HEK293 (cell line): ENCODE data around the gene JAZF1.

ENCODE experiments used
- CTCF ChIA-PET: fragments of 350-600 bp; formaldehyde crosslinking; extraction: SDS; loops from one replicate; lab custom pipeline; 2021; ENCODE audit warnings: antibody characterized with exemption; lab: Yijun Ruan, JAX
- POLR2A ChIA-PET: fragments of 300-600 bp; formaldehyde crosslinking; extraction: SDS; loops from one replicate; lab custom pipeline; 2020; ENCODE audit warnings: antibody characterized with exemption, inconsistent platforms; lab: Yijun Ruan, JAX
- H3K27ac ChIP-seq: fragments of 200-500 bp; sonication (Bioruptor generic); 2 replicates; pipeline ENCODE4 v1.5.1; 2014; ENCODE audit warnings: low read depth, low read length, control low read depth, inconsistent platforms; ENCODE audit errors: extremely low read depth
- H3K36me3 ChIP-seq, 2 experiments: fragments of 200-500 bp in 1 of 2; sonication (Bioruptor generic) in 1 of 2; 1 replicate in 1 of 2; 2 replicates in 1 of 2; pipeline ENCODE4 v1.5.1; 2014 to 2017; ENCODE audit warnings: inconsistent platforms in 2 of 2, low read length in 2 of 2; ENCODE audit not compliant: control insufficient read depth in 2 of 2, insufficient read depth in 1 of 2
- H3K4me1 ChIP-seq: fragments of 200-500 bp; sonication (Bioruptor generic); 2 replicates; pipeline ENCODE4 v1.5.1; 2014; ENCODE audit warnings: mild to moderate bottlenecking, low read length, inconsistent platforms; ENCODE audit not compliant: control insufficient read depth, insufficient read depth
- H3K4me3 ChIP-seq: 2 replicates; pipeline ENCODE4 v1.5.1; 2011; ENCODE audit warnings: low read depth, mild to moderate bottlenecking, control low read depth, low read length, moderate library complexity
- H3K9me3 ChIP-seq: fragments of 200-500 bp; sonication (Bioruptor generic); 2 replicates; pipeline ENCODE4 v1.5.1; 2014; ENCODE audit warnings: low read depth, low read length, inconsistent platforms; ENCODE audit not compliant: control insufficient read depth, insufficient read depth
- OVOL3 ChIP-seq: fragments of 450-650 bp; formaldehyde crosslinking; IDR thresholded peaks from 2 replicates; pipeline ENCODE4 v1.5.1; 2016; ENCODE audit warnings: missing biosample characterization, missing genetic modification characterization
- ZNF146 ChIP-seq: fragments of 450-650 bp; formaldehyde crosslinking; IDR thresholded peaks from 2 replicates; pipeline ENCODE4 v1.5.1; 2016; ENCODE audit warnings: missing biosample characterization, missing genetic modification characterization
- ZNF174 ChIP-seq: fragments of 450-650 bp; formaldehyde crosslinking; IDR thresholded peaks from 2 replicates; pipeline ENCODE4 v1.5.0; 2017; ENCODE audit warnings: missing biosample characterization, mild to moderate bottlenecking, missing genetic modification characterization
- ZNF311 ChIP-seq: fragments of 450-650 bp; formaldehyde crosslinking; IDR thresholded peaks from 2 replicates; pipeline ENCODE4 v1.5.1; 2017; ENCODE audit warnings: missing biosample characterization, missing genetic modification characterization, borderline replicate concordance
- ZNF48 ChIP-seq: fragments of 450-650 bp; formaldehyde crosslinking; IDR thresholded peaks from 2 replicates; pipeline ENCODE4 v1.5.1; 2016; ENCODE audit warnings: missing biosample characterization, missing genetic modification characterization
- ZNF544 ChIP-seq: fragments of 450-650 bp; formaldehyde crosslinking; IDR thresholded peaks from 2 replicates; pipeline ENCODE4 v1.5.0; 2017; ENCODE audit warnings: missing biosample characterization, missing genetic modification characterization
- ZNF561 ChIP-seq: fragments of 450-650 bp; IDR thresholded peaks from 2 replicates; pipeline ENCODE4 v1.5.1; 2018; ENCODE audit warnings: missing biosample characterization, missing genetic modification characterization, borderline replicate concordance
- ZNF585B ChIP-seq: fragments of 450-650 bp; formaldehyde crosslinking; IDR thresholded peaks from 2 replicates; pipeline ENCODE4 v1.5.1; 2016; ENCODE audit warnings: missing biosample characterization, missing genetic modification characterization
- ZNF629 ChIP-seq: fragments of 450-650 bp; formaldehyde crosslinking; IDR thresholded peaks from 2 replicates; pipeline ENCODE4 v1.5.1; 2017; ENCODE audit warnings: missing biosample characterization, missing genetic modification characterization
- ZNF660 ChIP-seq: fragments of 450-650 bp; IDR thresholded peaks from 2 replicates; pipeline ENCODE4 v1.5.1; 2018; ENCODE audit warnings: missing biosample characterization, mild to moderate bottlenecking, missing genetic modification characterization
- ZNF701 ChIP-seq: fragments of 450-650 bp; formaldehyde crosslinking; IDR thresholded peaks from 2 replicates; pipeline ENCODE4 v1.5.1; 2016; ENCODE audit warnings: missing biosample characterization, missing genetic modification characterization
- ZNF791 ChIP-seq: fragments of 450-650 bp; formaldehyde crosslinking; IDR thresholded peaks from 2 replicates; pipeline ENCODE4 v1.5.1; 2016; ENCODE audit warnings: missing biosample characterization, missing genetic modification characterization
- TF ChIP-seq, protein P1 (sequence below): fragments of 450-650 bp; formaldehyde crosslinking; IDR thresholded peaks from 2 replicates; pipeline ENCODE4 v1.5.1; 2017; ENCODE audit warnings: missing biosample characterization, mild to moderate bottlenecking, missing genetic modification characterization, moderate library complexity
- TF ChIP-seq, protein P2 (sequence below): sonication (generic); formaldehyde crosslinking; IDR thresholded peaks from 2 replicates; pipeline ENCODE4 v1.8.1; 2022; ENCODE audit warnings: mild to moderate bottlenecking, moderate library complexity, missing genetic modification reagents
- TF ChIP-seq, protein P3 (sequence below): fragments of 450-650 bp; formaldehyde crosslinking; IDR thresholded peaks from 2 replicates; pipeline ENCODE4; 2016; ENCODE audit warnings: missing biosample characterization, missing genetic modification characterization
- TF ChIP-seq, protein P4 (sequence below): fragments of 450-650 bp; formaldehyde crosslinking; IDR thresholded peaks from 2 replicates; pipeline ENCODE4 v1.5.1; 2016; ENCODE audit warnings: missing biosample characterization, missing genetic modification characterization
- TF ChIP-seq, protein P5 (sequence below): fragments of 450-650 bp; formaldehyde crosslinking; IDR thresholded peaks from 2 replicates; pipeline ENCODE4 v1.5.1; 2016; ENCODE audit warnings: missing biosample characterization, missing genetic modification characterization
- TF ChIP-seq, protein P6 (sequence below): fragments of 450-650 bp; formaldehyde crosslinking; IDR thresholded peaks from 2 replicates; pipeline ENCODE4 v1.5.1; 2016; ENCODE audit warnings: missing biosample characterization, missing genetic modification characterization

The JAZF1 gene

DNA sequence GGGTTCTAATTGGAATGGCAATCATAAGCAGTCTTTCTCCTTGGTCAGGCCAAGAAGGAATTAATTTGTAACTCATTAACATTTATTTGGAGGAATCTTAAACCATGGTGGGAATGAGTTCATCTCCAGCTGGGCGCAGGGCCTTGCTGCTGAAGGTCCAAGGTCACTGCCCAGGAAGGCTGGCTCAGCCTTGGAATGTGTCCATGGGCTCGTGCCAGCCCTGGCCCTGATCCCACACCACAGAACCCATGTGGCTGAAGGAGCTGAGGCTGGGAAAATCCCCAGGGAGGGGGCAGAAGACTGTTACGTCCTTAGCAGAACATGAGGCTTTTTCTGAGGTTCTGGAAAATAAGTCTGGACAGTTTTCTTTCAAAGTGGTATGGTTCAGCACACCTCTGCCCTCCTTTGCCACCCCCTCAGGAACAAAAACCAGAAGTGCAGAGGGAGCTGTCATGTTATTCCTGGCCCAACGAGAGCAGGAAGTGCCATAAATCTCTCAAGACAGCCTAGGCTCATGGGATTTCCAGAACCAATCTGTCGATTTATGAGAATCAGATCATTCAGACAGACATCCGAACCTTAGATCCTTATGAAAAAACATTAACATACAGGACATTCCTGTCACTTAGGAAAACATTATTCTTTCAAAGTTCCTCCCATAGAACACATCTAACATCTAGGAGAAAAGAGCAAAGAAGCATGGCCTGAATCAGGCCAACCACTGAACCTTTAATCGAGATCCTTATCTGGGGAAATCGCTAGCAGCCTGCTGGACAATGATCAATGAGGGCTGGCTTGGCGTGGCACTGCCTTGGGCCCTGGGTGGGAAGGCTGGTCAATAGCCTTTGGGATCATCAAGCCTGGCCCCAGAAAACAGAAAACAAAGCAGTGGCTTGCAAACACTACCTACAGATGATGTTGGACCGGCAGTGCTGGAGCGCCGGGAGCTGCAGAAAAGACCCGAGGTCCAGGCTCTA lies 306.3 kb downstream of the JAZF1 start:
- TF ChIP-seq ZNF146 (no peak), ZNF174 (tag by site-specific recombination) (no peak), ZNF48 (tag by site-specific recombination) (no peak), ZNF660 (tag by site-specific recombination) (no peak), ZNF791 (no peak)
- TF ChIP-seq, protein P1, sequence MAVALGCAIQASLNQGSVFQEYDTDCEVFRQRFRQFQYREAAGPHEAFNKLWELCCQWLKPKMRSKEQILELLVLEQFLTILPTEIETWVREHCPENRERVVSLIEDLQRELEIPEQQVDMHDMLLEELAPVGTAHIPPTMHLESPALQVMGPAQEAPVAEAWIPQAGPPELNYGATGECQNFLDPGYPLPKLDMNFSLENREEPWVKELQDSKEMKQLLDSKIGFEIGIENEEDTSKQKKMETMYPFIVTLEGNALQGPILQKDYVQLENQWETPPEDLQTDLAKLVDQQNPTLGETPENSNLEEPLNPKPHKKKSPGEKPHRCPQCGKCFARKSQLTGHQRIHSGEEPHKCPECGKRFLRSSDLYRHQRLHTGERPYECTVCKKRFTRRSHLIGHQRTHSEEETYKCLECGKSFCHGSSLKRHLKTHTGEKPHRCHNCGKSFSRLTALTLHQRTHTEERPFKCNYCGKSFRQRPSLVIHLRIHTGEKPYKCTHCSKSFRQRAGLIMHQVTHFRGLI (tag by site-specific recombination): no peak
- TF ChIP-seq, protein P2, sequence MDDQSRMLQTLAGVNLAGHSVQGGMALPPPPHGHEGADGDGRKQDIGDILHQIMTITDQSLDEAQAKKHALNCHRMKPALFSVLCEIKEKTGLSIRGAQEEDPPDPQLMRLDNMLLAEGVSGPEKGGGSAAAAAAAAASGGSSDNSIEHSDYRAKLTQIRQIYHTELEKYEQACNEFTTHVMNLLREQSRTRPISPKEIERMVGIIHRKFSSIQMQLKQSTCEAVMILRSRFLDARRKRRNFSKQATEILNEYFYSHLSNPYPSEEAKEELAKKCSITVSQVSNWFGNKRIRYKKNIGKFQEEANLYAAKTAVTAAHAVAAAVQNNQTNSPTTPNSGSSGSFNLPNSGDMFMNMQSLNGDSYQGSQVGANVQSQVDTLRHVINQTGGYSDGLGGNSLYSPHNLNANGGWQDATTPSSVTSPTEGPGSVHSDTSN (CRISPR knock-in tag): no peak
- Histone ChIP-seq H3K4me1 (no peaks in the 10 kb centered on the region), H3K27ac (no peak overlapping the region), H3K36me3 (no peaks in the 10 kb centered on the region), H3K4me3 (no peak overlapping the region), H3K9me3 (no peaks in the 10 kb centered on the region)
- ChIA-PET POLR2A (no interaction called here), CTCF (interaction anchor here (1.0 kb wide), 1 partner anchor 678 kb away, joined by 4 read pairs; no protein-coding TSS in a partner anchor)

DNA sequence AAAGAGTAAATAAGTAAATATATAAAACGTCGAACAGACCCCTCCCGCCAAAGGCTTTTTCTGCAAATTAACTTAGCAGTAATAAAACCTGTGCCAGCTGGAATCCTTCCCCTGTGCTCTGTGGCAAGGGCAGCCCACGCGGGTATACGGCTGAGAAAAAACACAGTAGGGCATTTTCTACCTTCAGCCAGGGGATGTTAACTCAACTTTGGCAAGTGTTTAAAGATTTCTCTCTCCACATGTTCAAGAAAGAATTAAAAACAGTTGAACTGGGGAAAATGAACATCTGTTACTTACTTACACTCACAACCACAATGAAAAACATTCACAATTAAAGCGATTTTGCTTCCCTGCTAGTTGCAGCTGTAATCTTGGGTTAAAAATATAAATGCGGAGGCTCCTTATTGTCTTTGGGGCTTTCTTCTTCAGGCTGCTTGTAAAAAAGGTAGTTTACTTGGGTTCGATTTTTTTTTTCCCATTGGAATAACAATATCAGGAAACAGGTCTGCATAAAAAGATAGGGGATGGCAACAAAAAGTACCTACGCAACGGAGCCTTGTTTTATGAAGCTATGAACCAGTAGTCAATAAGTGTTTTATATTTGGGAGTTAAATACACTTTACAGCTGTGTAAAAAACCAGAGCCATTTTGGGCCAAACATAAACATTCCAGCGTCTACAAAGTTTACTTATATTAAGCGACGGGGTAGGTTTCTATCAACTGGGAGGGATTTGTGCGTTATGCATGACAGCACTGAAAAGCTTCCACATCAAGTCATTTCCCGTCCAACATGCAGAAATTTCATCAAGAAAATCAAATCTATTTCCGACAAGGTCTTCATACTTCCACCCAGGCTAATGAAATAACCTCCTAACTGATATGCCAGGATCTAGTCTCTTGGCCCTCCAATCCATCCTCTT lies 308.0 kb downstream of the JAZF1 start:
- H3K4me3 ChIP-seq: no peak overlapping the region
- no peaks in the 10 kb centered on the region for H3K36me3 ChIP-seq
- TF ChIP-seq ZNF311 (tag by site-specific recombination): no peak
- TF ChIP-seq, protein P3, sequence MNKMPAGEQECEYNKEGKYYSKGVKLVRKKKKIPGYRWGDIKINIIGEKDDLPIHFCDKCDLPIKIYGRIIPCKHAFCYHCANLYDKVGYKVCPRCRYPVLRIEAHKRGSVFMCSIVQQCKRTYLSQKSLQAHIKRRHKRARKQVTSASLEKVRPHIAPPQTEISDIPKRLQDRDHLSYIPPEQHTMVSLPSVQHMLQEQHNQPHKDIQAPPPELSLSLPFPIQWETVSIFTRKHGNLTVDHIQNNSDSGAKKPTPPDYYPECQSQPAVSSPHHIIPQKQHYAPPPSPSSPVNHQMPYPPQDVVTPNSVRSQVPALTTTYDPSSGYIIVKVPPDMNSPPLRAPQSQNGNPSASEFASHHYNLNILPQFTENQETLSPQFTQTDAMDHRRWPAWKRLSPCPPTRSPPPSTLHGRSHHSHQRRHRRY: no peak
- TF ChIP-seq, protein P4, sequence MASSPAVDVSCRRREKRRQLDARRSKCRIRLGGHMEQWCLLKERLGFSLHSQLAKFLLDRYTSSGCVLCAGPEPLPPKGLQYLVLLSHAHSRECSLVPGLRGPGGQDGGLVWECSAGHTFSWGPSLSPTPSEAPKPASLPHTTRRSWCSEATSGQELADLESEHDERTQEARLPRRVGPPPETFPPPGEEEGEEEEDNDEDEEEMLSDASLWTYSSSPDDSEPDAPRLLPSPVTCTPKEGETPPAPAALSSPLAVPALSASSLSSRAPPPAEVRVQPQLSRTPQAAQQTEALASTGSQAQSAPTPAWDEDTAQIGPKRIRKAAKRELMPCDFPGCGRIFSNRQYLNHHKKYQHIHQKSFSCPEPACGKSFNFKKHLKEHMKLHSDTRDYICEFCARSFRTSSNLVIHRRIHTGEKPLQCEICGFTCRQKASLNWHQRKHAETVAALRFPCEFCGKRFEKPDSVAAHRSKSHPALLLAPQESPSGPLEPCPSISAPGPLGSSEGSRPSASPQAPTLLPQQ (tag by site-specific recombination): no peak
- H3K27ac ChIP-seq: no peak overlapping the region
- H3K9me3 ChIP-seq: no peaks in the 10 kb centered on the region
- CTCF ChIA-PET: no interaction called here
- POLR2A ChIA-PET: no interaction called here
- H3K4me1 ChIP-seq: no peaks in the 10 kb centered on the region

DNA sequence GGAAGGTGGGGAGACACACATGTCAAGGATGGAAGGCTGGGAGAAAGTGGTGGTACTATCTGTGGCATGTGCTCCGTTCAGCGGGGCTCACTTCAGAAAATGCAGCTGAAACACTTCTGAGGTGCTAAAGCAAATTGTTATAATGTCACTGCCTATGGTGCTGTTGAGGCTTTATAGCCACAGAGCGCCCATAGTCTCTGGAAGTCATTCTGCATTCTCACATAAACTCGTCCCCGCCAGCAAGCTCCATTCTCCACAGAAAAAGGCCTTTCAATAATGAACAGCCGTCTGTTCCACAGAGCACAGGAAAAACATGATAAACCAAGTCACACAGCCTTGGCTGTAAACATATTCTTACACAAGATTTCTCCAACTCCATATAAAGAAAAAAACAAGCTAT lies 308.7 kb downstream of the JAZF1 start:
- no peaks in the 10 kb centered on the region for H3K9me3 ChIP-seq
- POLR2A ChIA-PET: no interaction called here
- no peak overlapping the region for H3K4me3 ChIP-seq
- H3K4me1 ChIP-seq: no peaks in the 10 kb centered on the region
- no peaks in the 10 kb centered on the region for H3K36me3 ChIP-seq
- TF ChIP-seq ZNF544: no peak
- no peak for TF ChIP-seq ZNF585B (tag by site-specific recombination)
- TF ChIP-seq ZNF701 (tag by site-specific recombination): no peak
- TF ChIP-seq ZNF629 (tag by site-specific recombination): no peak
- TF ChIP-seq, protein P5, sequence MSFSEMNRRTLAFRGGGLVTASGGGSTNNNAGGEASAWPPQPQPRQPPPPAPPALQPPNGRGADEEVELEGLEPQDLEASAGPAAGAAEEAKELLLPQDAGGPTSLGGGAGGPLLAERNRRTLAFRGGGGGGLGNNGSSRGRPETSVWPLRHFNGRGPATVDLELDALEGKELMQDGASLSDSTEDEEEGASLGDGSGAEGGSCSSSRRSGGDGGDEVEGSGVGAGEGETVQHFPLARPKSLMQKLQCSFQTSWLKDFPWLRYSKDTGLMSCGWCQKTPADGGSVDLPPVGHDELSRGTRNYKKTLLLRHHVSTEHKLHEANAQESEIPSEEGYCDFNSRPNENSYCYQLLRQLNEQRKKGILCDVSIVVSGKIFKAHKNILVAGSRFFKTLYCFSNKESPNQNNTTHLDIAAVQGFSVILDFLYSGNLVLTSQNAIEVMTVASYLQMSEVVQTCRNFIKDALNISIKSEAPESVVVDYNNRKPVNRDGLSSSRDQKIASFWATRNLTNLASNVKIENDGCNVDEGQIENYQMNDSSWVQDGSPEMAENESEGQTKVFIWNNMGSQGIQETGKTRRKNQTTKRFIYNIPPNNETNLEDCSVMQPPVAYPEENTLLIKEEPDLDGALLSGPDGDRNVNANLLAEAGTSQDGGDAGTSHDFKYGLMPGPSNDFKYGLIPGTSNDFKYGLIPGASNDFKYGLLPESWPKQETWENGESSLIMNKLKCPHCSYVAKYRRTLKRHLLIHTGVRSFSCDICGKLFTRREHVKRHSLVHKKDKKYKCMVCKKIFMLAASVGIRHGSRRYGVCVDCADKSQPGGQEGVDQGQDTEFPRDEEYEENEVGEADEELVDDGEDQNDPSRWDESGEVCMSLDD: no peak
- TF ChIP-seq, protein P6, sequence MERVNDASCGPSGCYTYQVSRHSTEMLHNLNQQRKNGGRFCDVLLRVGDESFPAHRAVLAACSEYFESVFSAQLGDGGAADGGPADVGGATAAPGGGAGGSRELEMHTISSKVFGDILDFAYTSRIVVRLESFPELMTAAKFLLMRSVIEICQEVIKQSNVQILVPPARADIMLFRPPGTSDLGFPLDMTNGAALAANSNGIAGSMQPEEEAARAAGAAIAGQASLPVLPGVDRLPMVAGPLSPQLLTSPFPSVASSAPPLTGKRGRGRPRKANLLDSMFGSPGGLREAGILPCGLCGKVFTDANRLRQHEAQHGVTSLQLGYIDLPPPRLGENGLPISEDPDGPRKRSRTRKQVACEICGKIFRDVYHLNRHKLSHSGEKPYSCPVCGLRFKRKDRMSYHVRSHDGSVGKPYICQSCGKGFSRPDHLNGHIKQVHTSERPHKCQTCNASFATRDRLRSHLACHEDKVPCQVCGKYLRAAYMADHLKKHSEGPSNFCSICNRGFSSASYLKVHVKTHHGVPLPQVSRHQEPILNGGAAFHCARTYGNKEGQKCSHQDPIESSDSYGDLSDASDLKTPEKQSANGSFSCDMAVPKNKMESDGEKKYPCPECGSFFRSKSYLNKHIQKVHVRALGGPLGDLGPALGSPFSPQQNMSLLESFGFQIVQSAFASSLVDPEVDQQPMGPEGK: no peak
- TF ChIP-seq ZNF561 (tag by site-specific recombination): no peak
- TF ChIP-seq OVOL3: no peak
- H3K27ac ChIP-seq: no peak overlapping the region
- CTCF ChIA-PET: interaction anchor here (0.5 kb wide), 1 partner anchor 171 kb away, joined by 5 read pairs; no protein-coding TSS in a partner anchor
